Measurements from ENCODE around the gene PELI2. TPM values are rescaled to one million over a fixed set of nuclear protein-coding genes. Genes with fewer than 3 reads are reported as not detected.
"Not testable (repeated sequence)": the region's sequence is repeated elsewhere in the genome, so short reads cannot be mapped to it uniquely, and the experiment has no call there.

The PELI2 gene
- total RNA-seq, 2 experiments from 2014 or later: 2.5 to 3.6 TPM

- POLR2A ChIA-PET: no interaction called here
- Mint-ChIP-seq H3K9me3 (no peaks in the 10 kb centered on the region), H3K36me3 (ENCODE audit: low read depth) (no peaks in the 10 kb centered on the region), H3K27ac (no peak overlapping the region), H3K4me3 (no peak overlapping the region), H3K27me3 (no peaks in the 10 kb centered on the region), H3K4me1 (peaks cover 14% of the 10 kb centered on the region)
- CTCF ChIA-PET: interaction anchor here (1.3 kb wide), 1 partner anchor 20 kb away, joined by 3 read pairs; no protein-coding TSS in a partner anchor
- DNase-seq: no peak
These were observed 34.0 kb downstream of the PELI2 start for GRCh38 chr14:56152221-56152620.

GRCh38 chr14:56153267-56153666 lies 35.1 kb downstream of the PELI2 start:
- ChIA-PET POLR2A (no interaction called here), CTCF (interaction anchor here (0.6 kb wide), 1 partner anchor 16 kb away, joined by 3 read pairs; no protein-coding TSS in a partner anchor)
- Mint-ChIP-seq H3K9me3 (no peaks in the 10 kb centered on the region), H3K4me3 (no peak overlapping the region), H3K4me1 (peaks cover 7% of the 10 kb centered on the region), H3K36me3 (ENCODE audit: low read depth) (no peaks in the 10 kb centered on the region), H3K27me3 (no peaks in the 10 kb centered on the region), H3K27ac (no peak overlapping the region)
- no peak for DNase-seq

GRCh38 chr14:56154321-56154720 lies 36.1 kb downstream of the PELI2 start:
- Mint-ChIP-seq H3K9me3 (peaks cover 2% of the 10 kb centered on the region), H3K4me3 (no peak overlapping the region), H3K27ac (no peak overlapping the region), H3K4me1 (peaks cover 4% of the 10 kb centered on the region), H3K36me3 (ENCODE audit: low read depth) (no peaks in the 10 kb centered on the region), H3K27me3 (no peaks in the 10 kb centered on the region)
- POLR2A ChIA-PET: no interaction called here
- CTCF ChIA-PET: no interaction called here
- no peak for DNase-seq

- no peaks in the 10 kb centered on the region for H3K36me3 Mint-ChIP-seq (ENCODE audit: low read depth)
- H3K27me3 Mint-ChIP-seq: no peaks in the 10 kb centered on the region
- peaks cover 2% of the 10 kb centered on the region for H3K4me1 Mint-ChIP-seq
- DNase-seq: no peak
- no peak overlapping the region for H3K4me3 Mint-ChIP-seq
- peaks cover 2% of the 10 kb centered on the region for H3K9me3 Mint-ChIP-seq
- POLR2A ChIA-PET: no interaction called here
- H3K27ac Mint-ChIP-seq: no peak overlapping the region
- CTCF ChIA-PET: no interaction called here
These were observed 37.9 kb downstream of the PELI2 start for GRCh38 chr14:56156096-56156495.

GRCh38 chr14:56159066-56159465 lies 40.9 kb downstream of the PELI2 start:
- Mint-ChIP-seq H3K9me3 (peaks cover 13% of the 10 kb centered on the region), H3K27me3 (no peaks in the 10 kb centered on the region), H3K4me3 (no peak overlapping the region), H3K4me1 (peaks cover 6% of the 10 kb centered on the region), H3K27ac (no peak overlapping the region), H3K36me3 (ENCODE audit: low read depth) (no peaks in the 10 kb centered on the region)
- CTCF ChIA-PET: no interaction called here
- POLR2A ChIA-PET: no interaction called here
- DNase-seq: no peak

GRCh38 chr14:56160088-56160487 lies 41.9 kb downstream of the PELI2 start:
- POLR2A ChIA-PET: no interaction called here
- H3K4me3 Mint-ChIP-seq: no peak overlapping the region

GRCh38 chr14:56161658-56162057 lies 43.4 kb downstream of the PELI2 start:
- Mint-ChIP-seq H3K27me3 (no peaks in the 10 kb centered on the region), H3K4me1 (peaks cover 6% of the 10 kb centered on the region), H3K36me3 (ENCODE audit: low read depth) (peaks cover 3% of the 10 kb centered on the region), H3K9me3 (peaks cover 33% of the 10 kb centered on the region), H3K4me3 (no peak overlapping the region), H3K27ac (no peak overlapping the region)
- no peak for DNase-seq
- POLR2A ChIA-PET: no interaction called here
- CTCF ChIA-PET: no interaction called here

More at GRCh38 chr14:56160088-56160487, 41.9 kb downstream of the PELI2 start:
- peaks cover 6% of the 10 kb centered on the region for H3K4me1 Mint-ChIP-seq
- CTCF ChIA-PET: no interaction called here
- H3K36me3 Mint-ChIP-seq (ENCODE audit: low read depth): peaks cover 3% of the 10 kb centered on the region
- H3K27me3 Mint-ChIP-seq: no peaks in the 10 kb centered on the region
- H3K9me3 Mint-ChIP-seq: peaks cover 22% of the 10 kb centered on the region
- H3K27ac Mint-ChIP-seq: no peak overlapping the region
- no peak for DNase-seq

GRCh38 chr14:56162476-56162875 lies 44.3 kb downstream of the PELI2 start:
- Mint-ChIP-seq H3K4me1 (peaks cover 6% of the 10 kb centered on the region), H3K27me3 (no peaks in the 10 kb centered on the region), H3K9me3 (peaks cover 39% of the 10 kb centered on the region)

GRCh38 chr14:56166579-56166978 lies 48.4 kb downstream of the PELI2 start:
- POLR2A ChIA-PET, H3K27me3 Mint-ChIP-seq, H3K4me3 Mint-ChIP-seq, DNase-seq, CTCF ChIA-PET, H3K27ac Mint-ChIP-seq: not testable (repeated sequence)
- Mint-ChIP-seq H3K9me3 (peaks cover 40% of the 10 kb centered on the region), H3K36me3 (ENCODE audit: low read depth) (peaks cover 11% of the 10 kb centered on the region), H3K4me1 (peaks cover 20% of the 10 kb centered on the region)

More at GRCh38 chr14:56162476-56162875, 44.3 kb downstream of the PELI2 start:
- Mint-ChIP-seq H3K36me3 (ENCODE audit: low read depth) (peaks cover 9% of the 10 kb centered on the region), H3K4me3 (no peak overlapping the region), H3K27ac (no peak overlapping the region)
- POLR2A ChIA-PET: no interaction called here
- CTCF ChIA-PET: no interaction called here
- DNase-seq: no peak

- ChIA-PET CTCF (no interaction called here), POLR2A (no interaction called here)
- no peak overlapping the region for H3K27ac Mint-ChIP-seq
- H3K4me3 Mint-ChIP-seq: no peak overlapping the region
- peaks cover 14% of the 10 kb centered on the region for H3K36me3 Mint-ChIP-seq (ENCODE audit: low read depth)
- H3K4me1 Mint-ChIP-seq: peaks cover 30% of the 10 kb centered on the region
- H3K27me3 Mint-ChIP-seq: no peaks in the 10 kb centered on the region
- DNase-seq: no peak
- peaks cover 33% of the 10 kb centered on the region for H3K9me3 Mint-ChIP-seq
These were observed 49.9 kb downstream of the PELI2 start for GRCh38 chr14:56168007-56168616.

- no peak overlapping the region for H3K27ac Mint-ChIP-seq
- ChIA-PET CTCF (no interaction called here), POLR2A (no interaction called here)
- no peak overlapping the region for H3K4me3 Mint-ChIP-seq
- peaks cover 21% of the 10 kb centered on the region for H3K9me3 Mint-ChIP-seq
- H3K36me3 Mint-ChIP-seq (ENCODE audit: low read depth): peaks cover 13% of the 10 kb centered on the region
- no peaks in the 10 kb centered on the region for H3K27me3 Mint-ChIP-seq
- DNase-seq: no peak
- peaks cover 44% of the 10 kb centered on the region for H3K4me1 Mint-ChIP-seq
These were observed 51.8 kb downstream of the PELI2 start for GRCh38 chr14:56170028-56170427.

- peaks cover 15% of the 10 kb centered on the region for H3K9me3 Mint-ChIP-seq
- peaks cover 44% of the 10 kb centered on the region for H3K4me1 Mint-ChIP-seq
- DNase-seq: no peak
- CTCF ChIA-PET: no interaction called here
- no peak overlapping the region for H3K4me3 Mint-ChIP-seq
- no peaks in the 10 kb centered on the region for H3K27me3 Mint-ChIP-seq
- POLR2A ChIA-PET: no interaction called here
- peaks cover 13% of the 10 kb centered on the region for H3K36me3 Mint-ChIP-seq (ENCODE audit: low read depth)
- no peak overlapping the region for H3K27ac Mint-ChIP-seq
These were observed 52.7 kb downstream of the PELI2 start for GRCh38 chr14:56170877-56171422.

- peaks cover 44% of the 10 kb centered on the region for H3K4me1 Mint-ChIP-seq
- peaks cover 11% of the 10 kb centered on the region for H3K36me3 Mint-ChIP-seq (ENCODE audit: low read depth)
- ChIA-PET CTCF (interaction anchor here (1.1 kb wide), 1 partner anchor 15 kb away, joined by 3 read pairs; no protein-coding TSS in a partner anchor), POLR2A (no interaction called here)
- no peak overlapping the region for H3K4me3 Mint-ChIP-seq
- peak overlapping the region; percentile 84 for H3K27ac Mint-ChIP-seq
- no peaks in the 10 kb centered on the region for H3K27me3 Mint-ChIP-seq
- H3K9me3 Mint-ChIP-seq: peaks cover 9% of the 10 kb centered on the region
- DNase-seq: no peak
These were observed 53.9 kb downstream of the PELI2 start for GRCh38 chr14:56172074-56172473.

- no peak overlapping the region for H3K4me3 Mint-ChIP-seq
- POLR2A ChIA-PET: no interaction called here
These were observed 54.4 kb downstream of the PELI2 start for GRCh38 chr14:56172571-56172971.

More at GRCh38 chr14:56172571-56172971, 54.4 kb downstream of the PELI2 start:
- Mint-ChIP-seq H3K27ac (peak overlapping the region; percentile 84), H3K9me3 (peaks cover 4% of the 10 kb centered on the region), H3K27me3 (no peaks in the 10 kb centered on the region), H3K36me3 (ENCODE audit: low read depth) (peaks cover 6% of the 10 kb centered on the region), H3K4me1 (peaks cover 44% of the 10 kb centered on the region)
- no peak for DNase-seq
- CTCF ChIA-PET: interaction anchor here (0.6 to 1.1 kb wide), 2 partner anchors 16 to 35 kb away, joined by 3 read pairs; no protein-coding TSS in a partner anchor

Data from activated CD4-positive, alpha-beta T cell treated with anti-CD3 and anti-CD28 coated beads, Interleukin-2, amount 10 ng/mL, durations not matched to agents 7 days and 5 days (primary cell).